HEK293 (cell line): Measurements from ENCODE around the gene RPL31.

Experiments
- BCL11A ChIP-seq: fragments of 450-650 bp; formaldehyde crosslinking; IDR thresholded peaks from 2 replicates; pipeline ENCODE4 v1.5.1; 2016; ENCODE audit warnings: low read depth, missing biosample characterization, missing genetic modification characterization
- HOXC10 ChIP-seq: sonication (generic); formaldehyde crosslinking; IDR thresholded peaks from 2 replicates; pipeline ENCODE4 v1.8.1; 2023; ENCODE audit warnings: mild to moderate bottlenecking, missing genetic modification reagents
- SP2 ChIP-seq: fragments of 450-650 bp; formaldehyde crosslinking; IDR thresholded peaks from 2 replicates; pipeline ENCODE4 v1.5.1; 2016; ENCODE audit warnings: missing biosample characterization, missing genetic modification characterization
- SP3 ChIP-seq: fragments of 450-650 bp; formaldehyde crosslinking; IDR thresholded peaks from 2 replicates; pipeline ENCODE4 v1.5.1; 2016; ENCODE audit warnings: missing biosample characterization, missing genetic modification characterization
- WT1 ChIP-seq: fragments of 450-650 bp; formaldehyde crosslinking; IDR thresholded peaks from 2 replicates; pipeline ENCODE4 v1.5.1; 2016; ENCODE audit warnings: missing biosample characterization, missing genetic modification characterization
- YY1 ChIP-seq: fragments of 450-650 bp; formaldehyde crosslinking; IDR thresholded peaks from 2 replicates; pipeline ENCODE4 v1.5.1; 2018; ENCODE audit warnings: missing biosample characterization, missing genetic modification characterization
- ZBTB20 ChIP-seq: fragments of 450-650 bp; formaldehyde crosslinking; IDR thresholded peaks from 2 replicates; pipeline ENCODE4 v1.5.1; 2016; ENCODE audit warnings: missing biosample characterization, missing genetic modification characterization
- ZBTB21 ChIP-seq: fragments of 450-650 bp; formaldehyde crosslinking; IDR thresholded peaks from 2 replicates; pipeline ENCODE4 v1.5.1; 2017; ENCODE audit warnings: missing biosample characterization, missing genetic modification characterization
- ZBTB8A ChIP-seq: fragments of 450-650 bp; formaldehyde crosslinking; IDR thresholded peaks from 2 replicates; pipeline ENCODE4 v1.5.1; 2016; ENCODE audit warnings: missing biosample characterization, missing genetic modification characterization
- ZNF10 ChIP-seq: fragments of 450-650 bp; formaldehyde crosslinking; IDR thresholded peaks from 2 replicates; pipeline ENCODE4 v1.5.1; 2017; ENCODE audit warnings: missing biosample characterization, missing genetic modification characterization
- ZNF133 ChIP-seq: fragments of 450-650 bp; formaldehyde crosslinking; IDR thresholded peaks from 2 replicates; pipeline ENCODE4 v1.5.1; 2016; ENCODE audit warnings: missing biosample characterization, missing genetic modification characterization
- ZNF140 ChIP-seq: fragments of 450-650 bp; formaldehyde crosslinking; IDR thresholded peaks from 2 replicates; pipeline ENCODE4 v1.5.1; 2016; ENCODE audit warnings: missing biosample characterization, missing genetic modification characterization
- ZNF19 ChIP-seq: fragments of 450-650 bp; formaldehyde crosslinking; IDR thresholded peaks from 2 replicates; pipeline ENCODE4; 2016; ENCODE audit warnings: missing biosample characterization, missing genetic modification characterization, low read depth
- ZNF2 ChIP-seq: fragments of 450-650 bp; formaldehyde crosslinking; IDR thresholded peaks from 2 replicates; pipeline ENCODE4 v1.5.1; 2016; ENCODE audit warnings: missing biosample characterization, missing genetic modification characterization
- ZNF211 ChIP-seq: fragments of 450-650 bp; formaldehyde crosslinking; IDR thresholded peaks from 2 replicates; pipeline ENCODE4 v1.5.1; 2016; ENCODE audit warnings: low read depth, missing biosample characterization, missing genetic modification characterization
- ZNF23 ChIP-seq: fragments of 450-650 bp; formaldehyde crosslinking; IDR thresholded peaks from 2 replicates; pipeline ENCODE4 v1.5.1; 2016; ENCODE audit warnings: missing biosample characterization, missing genetic modification characterization, borderline replicate concordance
- ZNF248 ChIP-seq: fragments of 450-650 bp; formaldehyde crosslinking; IDR thresholded peaks from 2 replicates; pipeline ENCODE4 v1.5.1; 2017; ENCODE audit warnings: missing biosample characterization, missing genetic modification characterization
- ZNF366 ChIP-seq: fragments of 450-650 bp; formaldehyde crosslinking; conservative IDR thresholded peaks from 2 replicates; pipeline ENCODE4 v1.5.1; 2016; ENCODE audit warnings: missing biosample characterization, missing genetic modification characterization
- ZNF596 ChIP-seq: fragments of 450-650 bp; IDR thresholded peaks from 2 replicates; pipeline ENCODE4 v1.5.0; 2018; ENCODE audit warnings: missing biosample characterization, mild to moderate bottlenecking, missing genetic modification characterization, moderate library complexity
- ZNF600 ChIP-seq: fragments of 450-650 bp; formaldehyde crosslinking; IDR thresholded peaks from 2 replicates; pipeline ENCODE4 v1.5.1; 2016; ENCODE audit warnings: missing biosample characterization, missing genetic modification characterization
- ZNF664 ChIP-seq: fragments of 450-650 bp; formaldehyde crosslinking; IDR thresholded peaks from 2 replicates; pipeline ENCODE4 v1.5.1; 2016; ENCODE audit warnings: missing biosample characterization, missing genetic modification characterization
- ZNF701 ChIP-seq: fragments of 450-650 bp; formaldehyde crosslinking; IDR thresholded peaks from 2 replicates; pipeline ENCODE4 v1.5.1; 2016; ENCODE audit warnings: missing biosample characterization, missing genetic modification characterization
- TF ChIP-seq, protein P1 (sequence below): fragments of 450-650 bp; formaldehyde crosslinking; IDR thresholded peaks from 2 replicates; pipeline ENCODE4 v1.5.1; 2016; ENCODE audit warnings: missing biosample characterization, missing genetic modification characterization
- TF ChIP-seq, protein P2 (sequence below): fragments of 450-650 bp; formaldehyde crosslinking; IDR thresholded peaks from 2 replicates; pipeline ENCODE4 v1.5.1; 2016; ENCODE audit warnings: missing biosample characterization, missing genetic modification characterization
- TF ChIP-seq, protein P3 (sequence below): fragments of 450-650 bp; formaldehyde crosslinking; IDR thresholded peaks from 2 replicates; pipeline ENCODE4 v1.5.1; 2016; ENCODE audit warnings: missing biosample characterization, missing genetic modification characterization
- TF ChIP-seq, protein P4 (sequence below): fragments of 450-650 bp; formaldehyde crosslinking; IDR thresholded peaks from 2 replicates; pipeline ENCODE4 v1.5.1; 2016; ENCODE audit warnings: missing biosample characterization, missing genetic modification characterization, borderline replicate concordance

The RPL31 gene

GRCh38 chr2:101001691-101002561 is at the start of gene RPL31 (continued):
- TF ChIP-seq ZBTB20 (tag by site-specific recombination) (no peak), ZBTB21 (peak; percentile 85), ZBTB8A (peak; percentile 64), ZNF140 (no peak), BCL11A (tag by site-specific recombination) (no peak), ZNF2 (tag by site-specific recombination) (0 out of 2 replicates have a peak, but pooled peaks have one; percentile 27), ZNF19 (tag by site-specific recombination) (no peak), ZNF248 (no peak), ZNF366 (tag by site-specific recombination) (peak; percentile 93), SP3 (tag by site-specific recombination) (peak; percentile 84), ZNF596 (tag by site-specific recombination) (no peak), YY1 (0 out of 2 replicates have a peak, but pooled peaks have one; percentile 27), ZNF211 (no peak), SP2 (peak; percentile 65), HOXC10 (CRISPR knock-in tag) (0 out of 2 replicates have a peak, but pooled peaks have one; percentile 78), ZNF133 (no peak), ZNF23 (no peak), ZNF600 (peak; percentile 22; the same call in 1 of the 2 replicates), ZNF10 (tag by site-specific recombination) (no peak), ZNF701 (tag by site-specific recombination) (no peak), ZNF664 (tag by site-specific recombination) (no peak), WT1 (tag by site-specific recombination) (no peak; the same call in 1 of the 2 replicates)
- TF ChIP-seq, protein P1, sequence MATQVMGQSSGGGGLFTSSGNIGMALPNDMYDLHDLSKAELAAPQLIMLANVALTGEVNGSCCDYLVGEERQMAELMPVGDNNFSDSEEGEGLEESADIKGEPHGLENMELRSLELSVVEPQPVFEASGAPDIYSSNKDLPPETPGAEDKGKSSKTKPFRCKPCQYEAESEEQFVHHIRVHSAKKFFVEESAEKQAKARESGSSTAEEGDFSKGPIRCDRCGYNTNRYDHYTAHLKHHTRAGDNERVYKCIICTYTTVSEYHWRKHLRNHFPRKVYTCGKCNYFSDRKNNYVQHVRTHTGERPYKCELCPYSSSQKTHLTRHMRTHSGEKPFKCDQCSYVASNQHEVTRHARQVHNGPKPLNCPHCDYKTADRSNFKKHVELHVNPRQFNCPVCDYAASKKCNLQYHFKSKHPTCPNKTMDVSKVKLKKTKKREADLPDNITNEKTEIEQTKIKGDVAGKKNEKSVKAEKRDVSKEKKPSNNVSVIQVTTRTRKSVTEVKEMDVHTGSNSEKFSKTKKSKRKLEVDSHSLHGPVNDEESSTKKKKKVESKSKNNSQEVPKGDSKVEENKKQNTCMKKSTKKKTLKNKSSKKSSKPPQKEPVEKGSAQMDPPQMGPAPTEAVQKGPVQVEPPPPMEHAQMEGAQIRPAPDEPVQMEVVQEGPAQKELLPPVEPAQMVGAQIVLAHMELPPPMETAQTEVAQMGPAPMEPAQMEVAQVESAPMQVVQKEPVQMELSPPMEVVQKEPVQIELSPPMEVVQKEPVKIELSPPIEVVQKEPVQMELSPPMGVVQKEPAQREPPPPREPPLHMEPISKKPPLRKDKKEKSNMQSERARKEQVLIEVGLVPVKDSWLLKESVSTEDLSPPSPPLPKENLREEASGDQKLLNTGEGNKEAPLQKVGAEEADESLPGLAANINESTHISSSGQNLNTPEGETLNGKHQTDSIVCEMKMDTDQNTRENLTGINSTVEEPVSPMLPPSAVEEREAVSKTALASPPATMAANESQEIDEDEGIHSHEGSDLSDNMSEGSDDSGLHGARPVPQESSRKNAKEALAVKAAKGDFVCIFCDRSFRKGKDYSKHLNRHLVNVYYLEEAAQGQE = peak; percentile 47; the same call in 1 of the 2 replicates
- TF ChIP-seq, protein P2, sequence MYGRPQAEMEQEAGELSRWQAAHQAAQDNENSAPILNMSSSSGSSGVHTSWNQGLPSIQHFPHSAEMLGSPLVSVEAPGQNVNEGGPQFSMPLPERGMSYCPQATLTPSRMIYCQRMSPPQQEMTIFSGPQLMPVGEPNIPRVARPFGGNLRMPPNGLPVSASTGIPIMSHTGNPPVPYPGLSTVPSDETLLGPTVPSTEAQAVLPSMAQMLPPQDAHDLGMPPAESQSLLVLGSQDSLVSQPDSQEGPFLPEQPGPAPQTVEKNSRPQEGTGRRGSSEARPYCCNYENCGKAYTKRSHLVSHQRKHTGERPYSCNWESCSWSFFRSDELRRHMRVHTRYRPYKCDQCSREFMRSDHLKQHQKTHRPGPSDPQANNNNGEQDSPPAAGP (tag by site-specific recombination) = 0 out of 2 replicates have a peak, but pooled peaks have one; percentile 34
- TF ChIP-seq, protein P3, sequence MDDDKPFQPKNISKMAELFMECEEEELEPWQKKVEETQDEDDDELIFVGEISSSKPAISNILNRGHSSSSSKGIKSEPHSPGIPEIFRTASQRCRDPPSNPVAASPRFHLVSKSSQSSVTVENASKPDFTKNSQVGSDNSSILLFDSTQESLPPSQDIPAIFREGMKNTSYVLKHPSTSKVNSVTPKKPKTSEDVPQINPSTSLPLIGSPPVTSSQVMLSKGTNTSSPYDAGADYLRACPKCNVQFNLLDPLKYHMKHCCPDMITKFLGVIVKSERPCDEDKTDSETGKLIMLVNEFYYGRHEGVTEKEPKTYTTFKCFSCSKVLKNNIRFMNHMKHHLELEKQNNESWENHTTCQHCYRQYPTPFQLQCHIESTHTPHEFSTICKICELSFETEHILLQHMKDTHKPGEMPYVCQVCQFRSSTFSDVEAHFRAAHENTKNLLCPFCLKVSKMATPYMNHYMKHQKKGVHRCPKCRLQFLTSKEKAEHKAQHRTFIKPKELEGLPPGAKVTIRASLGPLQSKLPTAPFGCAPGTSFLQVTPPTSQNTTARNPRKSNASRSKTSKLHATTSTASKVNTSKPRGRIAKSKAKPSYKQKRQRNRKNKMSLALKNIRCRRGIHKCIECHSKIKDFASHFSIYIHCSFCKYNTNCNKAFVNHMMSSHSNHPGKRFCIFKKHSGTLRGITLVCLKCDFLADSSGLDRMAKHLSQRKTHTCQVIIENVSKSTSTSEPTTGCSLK (tag by site-specific recombination) = no peak
- TF ChIP-seq, protein P4, sequence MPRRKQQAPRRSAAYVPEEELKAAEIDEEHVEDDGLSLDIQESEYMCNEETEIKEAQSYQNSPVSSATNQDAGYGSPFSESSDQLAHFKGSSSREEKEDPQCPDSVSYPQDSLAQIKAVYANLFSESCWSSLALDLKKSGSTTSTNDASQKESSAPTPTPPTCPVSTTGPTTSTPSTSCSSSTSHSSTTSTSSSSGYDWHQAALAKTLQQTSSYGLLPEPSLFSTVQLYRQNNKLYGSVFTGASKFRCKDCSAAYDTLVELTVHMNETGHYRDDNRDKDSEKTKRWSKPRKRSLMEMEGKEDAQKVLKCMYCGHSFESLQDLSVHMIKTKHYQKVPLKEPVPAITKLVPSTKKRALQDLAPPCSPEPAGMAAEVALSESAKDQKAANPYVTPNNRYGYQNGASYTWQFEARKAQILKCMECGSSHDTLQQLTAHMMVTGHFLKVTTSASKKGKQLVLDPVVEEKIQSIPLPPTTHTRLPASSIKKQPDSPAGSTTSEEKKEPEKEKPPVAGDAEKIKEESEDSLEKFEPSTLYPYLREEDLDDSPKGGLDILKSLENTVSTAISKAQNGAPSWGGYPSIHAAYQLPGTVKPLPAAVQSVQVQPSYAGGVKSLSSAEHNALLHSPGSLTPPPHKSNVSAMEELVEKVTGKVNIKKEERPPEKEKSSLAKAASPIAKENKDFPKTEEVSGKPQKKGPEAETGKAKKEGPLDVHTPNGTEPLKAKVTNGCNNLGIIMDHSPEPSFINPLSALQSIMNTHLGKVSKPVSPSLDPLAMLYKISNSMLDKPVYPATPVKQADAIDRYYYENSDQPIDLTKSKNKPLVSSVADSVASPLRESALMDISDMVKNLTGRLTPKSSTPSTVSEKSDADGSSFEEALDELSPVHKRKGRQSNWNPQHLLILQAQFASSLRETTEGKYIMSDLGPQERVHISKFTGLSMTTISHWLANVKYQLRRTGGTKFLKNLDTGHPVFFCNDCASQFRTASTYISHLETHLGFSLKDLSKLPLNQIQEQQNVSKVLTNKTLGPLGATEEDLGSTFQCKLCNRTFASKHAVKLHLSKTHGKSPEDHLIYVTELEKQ (tag by site-specific recombination) = no peak
